Measurements from ENCODE around the gene MYH6. TPM values are rescaled to one million over a fixed set of nuclear protein-coding genes. Genes with fewer than 3 reads are reported as not detected.
A peak's percentile ranks its signal among the peaks of the same experiment; 100 is the strongest.

The MYH6 gene
- total and polyA plus RNA-seq, 2 of the 13 experiments (the other 11 are each of a cell fraction or from before 2014, with no cell fraction given), result 0.01 TPM; not detected in 1

DNA sequence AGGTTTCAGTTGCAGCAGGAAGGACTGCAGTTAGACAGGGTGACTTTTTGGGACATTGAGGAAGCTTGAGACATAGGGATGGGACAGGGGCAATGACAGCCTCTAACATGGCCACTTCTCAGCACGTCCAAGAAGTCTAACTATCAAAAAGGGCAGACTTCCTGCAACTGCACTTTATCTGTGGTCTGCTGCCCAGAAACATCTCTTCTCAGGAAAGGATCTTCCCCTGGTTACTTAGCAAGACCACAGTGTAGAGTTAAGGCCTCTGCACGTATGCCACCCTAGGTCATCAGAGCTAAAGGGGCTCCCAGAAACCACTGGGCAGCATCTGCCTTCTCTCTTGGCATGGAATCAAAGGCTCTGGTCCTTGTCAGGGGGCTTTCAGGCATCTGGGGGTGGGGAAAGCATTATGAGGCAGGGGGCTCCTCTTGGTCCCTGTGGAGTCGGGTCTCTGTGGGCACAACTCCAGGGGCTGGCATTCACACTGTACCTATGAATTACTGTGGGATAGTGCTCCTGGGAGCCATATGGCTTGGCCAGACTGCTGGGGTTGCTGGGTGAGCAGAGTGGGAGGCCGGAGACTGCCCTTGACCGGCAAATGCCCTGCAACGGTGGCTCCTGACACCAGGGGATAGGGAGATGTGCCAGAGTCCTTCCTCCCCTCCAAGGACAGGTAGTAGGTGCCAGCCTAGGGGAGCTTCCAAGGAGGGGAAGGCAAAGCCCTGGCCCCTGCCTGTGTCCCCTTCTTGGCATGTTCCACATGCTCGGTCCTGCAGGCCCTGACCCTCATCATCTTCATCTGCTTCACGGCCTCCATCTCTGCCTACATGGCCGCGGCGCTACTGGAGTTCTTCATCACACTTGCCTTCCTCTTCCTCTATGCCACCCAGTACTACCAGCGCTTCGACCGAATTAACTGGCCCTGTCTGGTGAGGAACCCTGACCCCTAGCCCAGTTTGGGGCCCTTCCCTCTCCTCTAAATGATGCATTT is 30.2 kb downstream of the MYH6 start:
- DNase-seq (ENCODE audit: low spot score) (no peak), ATAC-seq (peak; percentile 2; the same call in 1 of the 3 replicates), FAIRE-seq (no peak)
- H3K79me2 ChIP-seq (ENCODE audit: insufficient read depth, low read length), result no peaks in the 10 kb centered on the region
- BruUV-seq (replicated peaks), result no TSS peak
- no peak overlapping the region for H2AFZ ChIP-seq (ENCODE audit: low read length)
- H4K20me1 ChIP-seq (ENCODE audit: insufficient read depth, low read length), result no peaks in the 10 kb centered on the region
- 14% methylated on average over 14 of the region's 14 CpGs for WGBS (ENCODE audit: low lambda C conversion rate)
- TF ChIP-seq AGO2 (optimal IDR thresholded peaks at IDR 0.05; ENCODE audit: low read depth, low read length) (no peak), ZNF225 (CRISPR knock-in tag; IDR thresholded peaks at IDR 0.05) (no peak), HNRNPH1 (optimal IDR thresholded peaks at IDR 0.05; ENCODE audit: low read depth, low read length) (no peak), ZBTB20 (CRISPR knock-in tag; IDR thresholded peaks at IDR 0.05; ENCODE audit: borderline replicate concordance, low read depth) (no peak), KLF13 (CRISPR knock-in tag; IDR thresholded peaks at IDR 0.05) (0 out of 2 replicates have a peak, but pooled peaks have one; percentile 13)
- TF ChIP-seq, protein P1, sequence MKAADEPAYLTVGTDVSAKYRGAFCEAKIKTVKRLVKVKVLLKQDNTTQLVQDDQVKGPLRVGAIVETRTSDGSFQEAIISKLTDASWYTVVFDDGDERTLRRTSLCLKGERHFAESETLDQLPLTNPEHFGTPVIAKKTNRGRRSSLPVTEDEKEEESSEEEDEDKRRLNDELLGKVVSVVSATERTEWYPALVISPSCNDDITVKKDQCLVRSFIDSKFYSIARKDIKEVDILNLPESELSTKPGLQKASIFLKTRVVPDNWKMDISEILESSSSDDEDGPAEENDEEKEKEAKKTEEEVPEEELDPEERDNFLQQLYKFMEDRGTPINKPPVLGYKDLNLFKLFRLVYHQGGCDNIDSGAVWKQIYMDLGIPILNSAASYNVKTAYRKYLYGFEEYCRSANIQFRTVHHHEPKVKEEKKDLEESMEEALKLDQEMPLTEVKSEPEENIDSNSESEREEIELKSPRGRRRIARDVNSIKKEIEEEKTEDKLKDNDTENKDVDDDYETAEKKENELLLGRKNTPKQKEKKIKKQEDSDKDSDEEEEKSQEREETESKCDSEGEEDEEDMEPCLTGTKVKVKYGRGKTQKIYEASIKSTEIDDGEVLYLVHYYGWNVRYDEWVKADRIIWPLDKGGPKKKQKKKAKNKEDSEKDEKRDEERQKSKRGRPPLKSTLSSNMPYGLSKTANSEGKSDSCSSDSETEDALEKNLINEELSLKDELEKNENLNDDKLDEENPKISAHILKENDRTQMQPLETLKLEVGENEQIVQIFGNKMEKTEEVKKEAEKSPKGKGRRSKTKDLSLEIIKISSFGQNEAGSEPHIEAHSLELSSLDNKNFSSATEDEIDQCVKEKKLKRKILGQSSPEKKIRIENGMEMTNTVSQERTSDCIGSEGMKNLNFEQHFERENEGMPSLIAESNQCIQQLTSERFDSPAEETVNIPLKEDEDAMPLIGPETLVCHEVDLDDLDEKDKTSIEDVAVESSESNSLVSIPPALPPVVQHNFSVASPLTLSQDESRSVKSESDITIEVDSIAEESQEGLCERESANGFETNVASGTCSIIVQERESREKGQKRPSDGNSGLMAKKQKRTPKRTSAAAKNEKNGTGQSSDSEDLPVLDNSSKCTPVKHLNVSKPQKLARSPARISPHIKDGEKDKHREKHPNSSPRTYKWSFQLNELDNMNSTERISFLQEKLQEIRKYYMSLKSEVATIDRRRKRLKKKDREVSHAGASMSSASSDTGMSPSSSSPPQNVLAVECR (CRISPR knock-in tag; IDR thresholded peaks at IDR 0.05; ENCODE audit: borderline replicate concordance), result 0 out of 2 replicates have a peak, but pooled peaks have one; percentile 15
- H3K9me3 ChIP-seq (ENCODE audit: low read length), result no peaks in the 10 kb centered on the region
- no peak overlapping the region for H3K4me2 ChIP-seq (ENCODE audit: low read depth, low read length)
- in situ Hi-C loops (cut with HindIII; ENCODE audit: extremely low pct_ligation_motif_present, low pct_unique_long_range_greater_than_20kb), result loop anchor here (5.0 kb wide), 2 partner anchors 51 to 116 kb away; no protein-coding TSS in a partner anchor
- peaks cover 26 to 88% of the 10 kb centered on the region in 2 experiments for H3K27me3 ChIP-seq (ENCODE audit: control insufficient read depth in 1 of 2, insufficient read depth in 2 of 2, low read length in 2 of 2)
- no peak overlapping the region for H3K27ac ChIP-seq (ENCODE audit: extremely low read length, insufficient read depth, low read length)
- intact Hi-C loops (cut with micrococcal nuclease; ENCODE audit: unreplicated experiment), result no loop called here
- H3K4me3 ChIP-seq (replicated peaks in 1 of 3; ENCODE audit: insufficient read depth in 1 of 3, low read depth in 2 of 3, low read length in 3 of 3), result no peak overlapping the region
- no peaks in the 10 kb centered on the region for H3K36me3 ChIP-seq (replicated peaks in 1 of 2; ENCODE audit: control insufficient read depth in 1 of 2, insufficient read depth in 2 of 2, low read length in 2 of 2)
- H3K9ac ChIP-seq (ENCODE audit: insufficient read depth, low read depth, low read length), result no peak overlapping the region
- ChIA-PET POLR2A (interaction anchor here (1.2 kb wide), 2 partner anchors 51 to 56 kb away, joined by 3 to 4 read pairs; no protein-coding TSS in a partner anchor), CTCF (ENCODE audit: low intra/inter-chr PET ratio, low total read pairs) (interaction anchor here (5.1 to 5.9 kb wide), 2 partner anchors 50 to 112 kb away, joined by 96 to 111 read pairs; no protein-coding TSS in a partner anchor)
- no peaks in the 10 kb centered on the region for H3K4me1 ChIP-seq (ENCODE audit: insufficient read depth, low read length)
